Dedifferentiated amniotic fluid mesenchymal stem cell (primary cell): Measurements from ENCODE around the gene SCP2D1.
"Not testable (repeated sequence)": the region's sequence is repeated elsewhere in the genome, so short reads cannot be mapped to it uniquely, and the experiment has no call there.

Source experiments
- DNase-seq: peaks from one replicate; pipeline ENCODE4 v3.0.0-alpha.2; 2016; ENCODE audit errors: extremely low spot score

Gene SCP2D1

GRCh38 chr20:18813483-18813882 is at the start of gene SCP2D1:
Gene SCP2D1, plus strand, starts transcription at chr20:18813783. Its CDS starts 33 bp downstream, at chr20:18813816.
- DNase-seq: no peak

GRCh38 chr20:18767676-18768075 is 45.9 kb upstream of the SCP2D1 start:
- no peak for DNase-seq

DNA sequence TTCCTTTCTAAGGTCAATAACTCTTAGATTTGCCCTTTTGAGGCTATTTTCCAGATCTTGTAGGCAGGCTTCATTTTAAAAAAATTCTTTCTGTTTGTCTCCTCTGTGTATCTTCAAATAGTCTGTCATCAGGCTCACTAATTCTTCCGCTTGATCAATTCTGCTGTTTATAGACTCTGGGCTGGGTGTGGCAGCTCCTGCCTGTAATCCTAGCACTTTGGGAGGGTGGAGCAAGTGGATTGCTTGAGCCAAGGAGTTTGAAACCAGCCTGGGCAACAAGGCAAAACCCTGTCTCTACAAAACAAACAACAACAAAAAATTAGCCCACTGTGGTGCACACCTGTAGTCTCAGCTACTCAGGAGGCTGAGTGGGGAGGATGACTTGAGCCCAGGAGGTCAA is 40.0 kb upstream of the SCP2D1 start:
- no peak for DNase-seq

DNA sequence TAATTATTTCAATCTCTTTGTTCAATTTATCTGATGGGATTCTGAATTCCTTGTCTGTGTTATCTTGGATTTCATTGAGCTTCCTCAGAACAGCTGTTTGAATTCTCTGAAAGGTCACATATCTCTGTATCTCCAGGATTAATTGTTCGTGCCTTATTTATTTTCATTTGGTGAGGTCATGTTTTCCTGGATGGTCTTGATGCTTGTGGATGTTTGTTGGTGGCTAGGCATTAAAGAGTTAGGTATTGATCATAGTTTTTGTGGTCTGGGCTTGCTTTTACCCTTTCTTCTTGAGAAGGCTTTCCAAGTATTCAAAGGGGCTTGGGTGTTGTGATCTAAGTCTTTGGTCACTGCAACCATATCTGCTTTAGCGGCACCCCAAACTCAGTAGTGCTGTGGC is 39.4 kb upstream of the SCP2D1 start:
- no peak for DNase-seq

DNA sequence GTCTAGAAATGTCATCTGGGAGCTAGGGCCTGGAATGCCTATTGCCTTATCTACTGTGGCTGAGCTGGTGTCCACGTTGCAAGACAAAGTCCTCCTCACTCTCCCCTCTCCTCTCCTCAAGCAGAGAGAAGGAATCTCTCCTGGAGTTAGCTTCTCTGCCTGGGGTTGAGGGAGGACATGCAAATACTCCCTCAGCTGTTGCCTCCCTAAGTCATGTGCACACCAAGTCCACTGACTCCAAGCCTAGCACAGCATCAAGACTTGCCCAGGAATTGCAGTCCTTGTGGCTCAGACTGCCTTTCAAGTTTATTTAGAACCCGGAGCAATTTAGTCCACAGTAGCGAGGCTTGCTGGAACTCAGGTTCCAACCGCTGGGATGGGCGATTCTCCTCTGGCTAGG is 38.0 kb upstream of the SCP2D1 start:
- no peak for DNase-seq

DNA sequence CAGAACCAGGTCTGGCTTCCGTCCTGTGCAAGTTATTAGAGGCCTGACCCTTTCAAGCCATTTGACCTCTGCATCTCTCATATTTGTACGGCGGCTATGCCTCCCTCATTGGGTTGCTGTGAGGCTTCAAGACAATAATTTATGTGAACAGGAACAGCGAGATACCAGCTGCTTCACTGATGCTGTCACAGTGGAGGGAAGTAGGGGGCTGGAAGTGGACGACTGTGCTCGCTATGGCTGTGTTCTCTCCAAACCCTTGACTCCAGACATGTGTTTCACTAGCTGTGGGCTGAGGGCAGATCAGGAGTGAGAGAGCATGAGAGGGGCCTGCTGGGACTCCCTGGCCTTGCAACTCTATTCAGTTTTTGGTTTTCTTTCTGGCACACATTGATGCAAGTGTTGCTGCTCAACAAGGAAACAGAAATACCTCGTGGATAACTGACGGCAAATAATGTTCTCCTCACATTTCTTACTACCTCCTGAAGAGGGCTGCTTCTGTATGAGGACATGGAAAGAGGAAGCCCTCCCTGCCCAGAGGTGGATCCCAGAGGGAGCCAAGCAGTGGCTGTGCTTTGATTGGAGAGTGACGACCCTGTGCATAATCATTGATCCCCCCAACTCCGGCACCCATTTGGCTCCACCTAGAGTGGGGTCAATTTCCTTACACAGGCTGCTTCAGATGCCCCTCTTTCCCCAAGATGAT is 34.7 kb upstream of the SCP2D1 start:
- no peak for DNase-seq

DNA sequence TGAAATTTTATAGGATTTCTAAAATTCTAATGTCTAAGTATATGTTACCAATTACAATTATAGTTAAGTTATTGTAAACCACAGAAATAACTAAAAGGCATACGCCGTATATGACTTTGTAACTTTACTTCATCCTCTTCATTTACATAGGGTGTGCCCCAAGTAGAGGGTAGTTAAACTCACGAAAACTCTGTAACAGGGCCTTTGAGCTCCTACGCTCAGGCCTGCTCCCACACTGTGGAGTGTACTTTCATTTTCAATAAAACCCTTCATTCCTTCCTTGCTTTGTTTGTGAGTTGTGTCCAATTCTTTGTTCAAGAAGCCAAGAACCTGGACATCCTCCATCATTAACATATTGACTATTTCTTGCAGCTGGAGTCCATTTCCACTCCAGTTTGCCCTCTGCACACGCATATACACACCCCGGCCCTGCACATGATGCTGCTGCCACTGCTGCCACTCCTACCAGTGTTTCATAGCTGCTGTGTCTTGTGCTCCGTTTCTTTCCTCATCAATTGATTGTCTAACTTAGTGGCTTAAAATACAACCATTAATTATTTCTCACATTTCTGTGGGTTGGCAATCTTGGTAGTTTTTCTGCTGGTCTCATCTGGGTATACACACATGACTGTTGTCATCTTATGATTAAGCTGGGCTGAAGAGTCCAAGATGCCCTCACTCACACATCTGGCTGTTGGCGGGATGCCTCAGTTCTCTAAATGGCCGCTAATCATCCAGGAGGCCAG is 33.0 kb upstream of the SCP2D1 start:
- DNase-seq: no peak

- DNase-seq: no peak
Observed at GRCh38 chr20:18781509-18781908, 32.1 kb upstream of the SCP2D1 start.

DNA sequence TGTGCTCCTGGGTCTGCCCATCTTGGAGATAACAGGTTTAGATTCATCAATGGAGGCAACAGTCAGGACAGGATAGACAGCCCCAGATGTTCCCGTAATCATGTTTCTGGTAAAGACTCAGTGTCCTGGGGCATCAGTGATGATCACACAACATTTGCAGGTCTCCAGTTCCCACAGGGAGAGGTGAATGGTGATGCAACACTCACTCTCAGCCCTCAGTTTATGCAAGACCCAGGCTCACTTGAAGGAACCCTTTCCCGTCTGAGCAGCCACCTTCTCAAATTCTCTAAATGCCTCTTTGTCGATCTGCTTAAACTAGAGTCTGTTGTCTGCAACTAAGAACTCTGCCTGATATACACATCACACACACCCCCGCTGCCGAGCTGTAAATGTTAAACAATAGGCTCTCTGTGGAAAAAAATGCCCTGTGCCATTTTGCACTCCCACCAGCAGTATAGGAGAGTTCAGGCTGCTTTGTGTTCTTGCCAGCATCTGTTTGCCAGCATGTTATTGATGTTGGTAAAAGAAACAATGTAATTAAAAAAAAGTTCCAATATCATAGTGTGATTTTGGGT is 30.1 kb upstream of the SCP2D1 start:
- DNase-seq: no peak

DNA sequence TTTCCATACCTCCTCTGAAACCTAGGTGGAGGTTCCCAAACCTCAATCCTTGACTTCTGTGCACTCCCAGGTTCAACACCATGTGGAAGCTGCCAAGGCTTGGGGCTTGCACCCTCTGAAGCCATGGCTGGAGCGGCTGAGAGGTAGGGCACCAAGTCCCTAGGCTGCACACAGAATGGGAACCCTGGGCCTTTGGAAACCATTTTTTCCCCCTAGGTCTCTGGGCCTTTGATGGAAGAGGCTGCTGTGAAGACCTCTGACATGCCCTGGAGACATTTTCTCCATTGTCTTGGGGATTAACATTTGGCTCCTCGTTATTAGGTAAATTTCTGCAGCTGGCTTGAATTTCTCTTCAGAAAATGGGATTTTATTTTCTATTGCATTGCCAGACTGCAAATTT is 26.5 kb upstream of the SCP2D1 start:
- DNase-seq: not testable (repeated sequence)

- DNase-seq: no peak
Observed at GRCh38 chr20:18788021-18788420, 25.6 kb upstream of the SCP2D1 start.

- no peak for DNase-seq
Observed at GRCh38 chr20:18790787-18791186, 22.8 kb upstream of the SCP2D1 start.

- DNase-seq: peak; percentile 93
Observed at GRCh38 chr20:18793625-18794427, 19.8 kb upstream of the SCP2D1 start.

DNA sequence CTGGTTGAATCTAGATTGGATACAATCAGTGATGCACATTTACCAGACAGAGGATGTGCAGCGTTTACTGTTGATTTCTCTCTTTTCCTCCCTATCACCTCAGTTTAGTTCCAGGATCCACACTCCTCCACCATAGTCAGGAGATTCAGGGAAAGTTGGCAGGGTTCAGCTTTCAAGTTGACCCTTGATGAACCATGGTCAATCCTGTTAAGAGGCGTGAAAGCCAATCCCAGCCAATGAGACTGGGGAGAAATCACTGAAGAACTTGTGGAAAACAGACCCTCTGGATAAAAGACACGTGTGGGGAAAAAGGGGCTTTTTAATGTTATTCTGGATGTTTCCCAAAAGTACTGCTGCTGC is 19.2 kb upstream of the SCP2D1 start:
- DNase-seq: no peak

- no peak for DNase-seq
Observed at GRCh38 chr20:18795366-18795765, 18.2 kb upstream of the SCP2D1 start.

GRCh38 chr20:18796282-18796833 is 17.2 kb upstream of the SCP2D1 start:
- no peak for DNase-seq

DNA sequence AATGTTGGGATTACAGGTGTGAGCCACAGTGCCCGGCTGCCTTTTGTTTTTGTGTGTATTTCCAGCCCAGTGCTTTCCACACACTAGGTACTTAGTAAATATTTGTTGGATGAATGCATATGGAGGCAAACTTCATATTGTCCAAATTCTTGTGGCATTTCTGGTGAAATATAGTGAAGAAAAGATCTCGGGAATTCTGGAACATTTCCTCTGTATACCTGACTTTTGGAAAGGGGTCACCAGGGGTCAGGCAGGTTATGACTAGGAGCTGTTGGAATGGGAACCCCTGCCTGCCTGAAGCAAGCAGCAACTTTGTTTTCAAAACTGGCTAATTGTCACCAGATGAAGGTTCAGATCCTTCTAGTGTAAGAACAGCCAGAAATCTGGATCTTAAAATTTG is 12.1 kb upstream of the SCP2D1 start:
- DNase-seq: no peak

DNA sequence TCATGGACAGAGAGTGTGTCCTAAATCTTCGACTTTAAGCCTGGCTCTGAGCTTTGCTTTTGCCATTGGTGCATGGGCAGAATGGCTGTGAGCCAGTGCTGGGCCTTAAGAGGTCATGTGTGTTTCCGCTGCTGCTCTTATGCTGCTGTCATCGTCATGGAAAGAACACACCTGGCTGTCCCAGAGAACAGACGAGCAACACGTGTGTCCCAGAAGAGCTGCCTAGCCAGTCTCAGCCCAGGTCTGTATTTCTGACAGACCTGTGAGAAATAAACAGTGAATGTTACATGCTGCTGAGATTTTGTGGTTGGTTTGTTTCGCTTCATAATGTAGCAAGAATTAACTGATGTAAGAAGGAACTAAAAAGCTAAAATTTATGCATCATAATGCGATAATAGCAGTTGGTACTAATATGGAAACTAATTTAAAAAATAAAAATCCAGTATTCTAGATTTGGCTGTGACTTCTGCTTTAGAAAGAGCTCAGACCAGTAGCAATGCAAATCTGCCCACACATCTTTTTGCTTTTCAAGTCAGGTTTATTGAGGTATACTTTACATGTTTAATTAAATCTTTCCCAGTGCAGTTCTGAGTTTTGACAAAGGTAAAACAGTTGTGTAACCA is 11.5 kb upstream of the SCP2D1 start:
- no peak for DNase-seq

GRCh38 chr20:18805881-18806280 is 7.7 kb upstream of the SCP2D1 start:
- DNase-seq: no peak

DNA sequence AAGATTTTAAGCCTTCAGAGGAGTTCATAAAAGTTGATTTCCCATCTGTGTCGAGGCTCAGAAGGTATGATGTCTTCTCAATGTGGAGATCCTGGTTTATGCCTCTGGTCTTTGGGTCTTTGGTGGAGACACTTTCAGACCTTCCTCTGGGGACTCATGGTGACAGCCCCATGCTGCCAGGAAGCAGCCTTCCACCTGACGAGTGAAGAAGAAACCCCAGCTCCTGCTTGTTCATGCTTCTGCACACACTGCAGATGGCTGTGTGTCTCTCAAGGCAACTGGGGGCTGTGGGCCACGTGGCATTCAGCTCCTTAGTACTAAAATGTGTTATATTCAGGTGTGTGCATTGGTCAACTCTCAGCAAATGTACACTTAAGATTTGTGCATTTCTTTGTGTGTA is 4.9 kb upstream of the SCP2D1 start:
- no peak for DNase-seq

DNA sequence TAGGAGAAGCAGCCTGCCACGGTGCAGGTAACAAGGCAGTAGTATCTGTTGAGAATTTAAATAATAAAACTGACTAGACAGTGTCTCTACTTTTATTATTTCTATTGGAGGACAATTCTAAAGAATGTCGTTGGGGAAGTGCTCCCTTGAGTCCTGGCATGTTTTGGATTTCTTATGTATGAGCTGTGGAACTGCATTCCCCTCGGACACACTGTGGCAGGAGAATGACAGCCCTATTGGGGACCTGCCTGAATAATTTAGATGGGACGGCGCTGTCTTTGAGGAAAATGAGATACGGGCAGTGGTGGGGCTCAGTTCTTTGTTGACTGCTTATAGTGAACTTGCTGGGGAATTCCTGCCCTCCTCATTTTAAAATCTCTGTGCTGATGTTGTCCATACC is 2.4 kb upstream of the SCP2D1 start:
- DNase-seq: no peak

DNA sequence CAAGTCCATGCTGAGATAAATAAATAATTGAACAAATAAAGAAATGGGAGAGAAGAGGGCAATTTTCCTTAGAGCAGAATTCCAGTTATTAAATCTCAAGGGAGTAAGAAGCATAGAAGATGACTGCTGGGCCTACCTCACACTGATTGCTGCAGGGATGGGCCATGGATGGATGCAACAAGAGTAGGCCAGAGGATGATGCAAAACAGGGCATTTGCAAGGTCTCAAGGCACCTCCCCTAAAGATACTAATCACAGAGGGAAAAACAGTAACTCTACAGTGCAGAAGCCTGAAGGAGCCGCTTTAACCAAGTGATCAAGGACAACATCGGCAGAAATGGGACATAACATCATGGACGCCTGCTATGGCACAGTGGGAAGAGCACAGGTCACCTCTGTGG is 1.7 kb upstream of the SCP2D1 start:
- no peak for DNase-seq
